Measurements from ENCODE around the gene NDRG3.
"Not testable (repeated sequence)": the region's sequence is repeated elsewhere in the genome, so short reads cannot be mapped to it uniquely, and the experiment has no call there.

The NDRG3 gene

DNA sequence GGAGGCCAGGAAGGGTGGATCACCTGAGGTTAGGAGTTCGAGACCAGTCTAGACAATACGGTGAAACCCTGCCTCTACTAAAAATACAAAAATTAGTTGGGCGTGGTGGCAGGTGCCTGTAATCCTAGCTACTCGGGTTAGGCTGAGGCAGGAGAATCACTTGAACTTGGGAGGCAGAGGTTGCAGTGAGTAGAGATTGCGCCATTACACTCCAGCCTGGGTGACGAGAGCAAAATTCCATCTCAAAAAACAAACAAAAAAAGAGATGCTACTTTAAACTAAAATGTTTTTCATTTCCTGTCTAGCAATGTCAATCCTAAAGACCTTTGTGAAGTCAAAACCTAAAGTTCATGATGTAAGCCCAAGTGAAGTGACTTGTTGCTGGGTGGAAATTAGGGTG, 14.8 kb upstream of the NDRG3 start:
- no peak for DNase-seq (ENCODE audit: low read depth)

DNA sequence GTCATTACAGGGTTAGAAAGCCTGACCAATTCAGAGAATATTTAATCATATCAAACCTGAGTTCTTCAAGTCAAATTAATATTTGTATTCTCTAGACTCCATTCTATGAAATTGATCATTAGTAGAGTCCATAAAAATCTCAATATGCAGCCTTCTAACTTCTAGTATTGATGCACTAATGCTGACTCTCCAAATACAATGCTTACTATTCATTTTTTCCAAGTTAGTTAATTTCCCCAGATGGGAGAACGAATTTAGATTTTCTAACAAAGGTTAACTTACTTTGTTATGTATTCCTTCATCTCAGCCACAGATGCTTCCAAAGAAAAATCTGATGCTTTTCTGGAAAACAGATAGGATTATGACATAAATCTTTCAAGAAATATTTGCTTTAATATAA, 12.4 kb upstream of the NDRG3 start:
- no peak for DNase-seq (ENCODE audit: low read depth)

DNA sequence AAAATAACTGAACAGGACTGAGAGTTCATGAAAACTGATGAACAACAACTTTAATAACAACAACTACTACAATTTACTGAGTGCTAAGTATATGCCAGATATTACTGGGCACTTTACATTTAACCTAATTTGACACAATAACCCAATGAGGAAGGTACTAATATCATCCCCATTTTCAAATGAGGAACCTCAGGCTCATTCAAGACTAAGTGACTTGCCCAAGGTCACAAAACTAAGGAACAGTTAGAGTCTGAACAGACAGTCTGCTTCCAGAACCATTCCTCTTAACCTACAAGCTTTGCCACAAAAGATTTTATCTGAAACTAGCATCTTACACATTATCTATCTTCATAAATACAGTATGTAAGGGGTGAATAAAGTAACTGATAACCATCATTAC, 10.6 kb upstream of the NDRG3 start:
- DNase-seq (ENCODE audit: low read depth): no peak

DNA sequence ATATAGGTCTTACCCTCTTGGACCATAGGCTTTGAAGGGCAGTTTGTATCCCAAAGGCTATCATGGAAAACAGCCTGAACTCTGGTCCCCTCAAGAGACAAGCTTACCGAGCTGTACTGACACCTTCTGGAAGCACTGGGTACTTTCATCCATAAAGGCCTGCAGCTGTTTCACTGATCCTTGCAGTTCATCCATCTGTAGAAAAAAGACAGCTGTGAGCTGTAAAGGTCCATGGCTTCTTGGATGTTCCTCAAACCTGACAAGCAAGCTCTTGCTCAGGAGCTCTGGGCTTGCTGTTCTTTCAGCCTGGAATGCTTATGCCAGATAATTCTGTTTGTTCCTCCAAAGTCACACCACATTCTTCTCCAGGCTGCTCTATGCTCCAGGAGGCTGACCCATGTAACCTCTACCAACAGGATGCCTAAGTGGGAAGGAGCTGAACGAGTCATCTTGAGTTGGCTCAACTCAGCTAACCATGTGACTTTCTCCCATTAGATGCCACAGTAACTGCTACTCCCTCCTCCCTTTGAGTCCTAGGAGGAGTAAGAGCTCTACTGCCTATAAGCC, 8.8 kb upstream of the NDRG3 start:
- no peak for DNase-seq (ENCODE audit: low read depth)

DNA sequence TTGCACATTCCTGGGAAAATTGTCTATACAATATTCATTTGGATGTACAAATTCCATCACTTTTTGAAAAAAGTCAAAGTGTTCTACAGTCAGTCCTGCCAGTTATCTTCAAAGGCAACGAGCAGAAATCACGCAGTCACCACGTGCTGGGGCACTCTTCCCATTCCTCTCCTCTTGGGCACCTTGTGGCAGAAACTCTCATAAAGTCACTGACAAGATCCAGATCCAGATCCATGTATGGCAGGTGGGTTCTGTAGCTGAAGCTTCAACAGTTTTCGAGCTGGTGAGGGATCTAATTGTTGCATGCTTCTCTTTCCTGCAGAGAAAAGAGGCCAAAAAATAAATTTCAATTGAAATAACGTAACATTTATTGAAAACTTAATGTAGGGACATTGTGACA, 6.7 kb upstream of the NDRG3 start:
- no peak for DNase-seq (ENCODE audit: low read depth)

DNA sequence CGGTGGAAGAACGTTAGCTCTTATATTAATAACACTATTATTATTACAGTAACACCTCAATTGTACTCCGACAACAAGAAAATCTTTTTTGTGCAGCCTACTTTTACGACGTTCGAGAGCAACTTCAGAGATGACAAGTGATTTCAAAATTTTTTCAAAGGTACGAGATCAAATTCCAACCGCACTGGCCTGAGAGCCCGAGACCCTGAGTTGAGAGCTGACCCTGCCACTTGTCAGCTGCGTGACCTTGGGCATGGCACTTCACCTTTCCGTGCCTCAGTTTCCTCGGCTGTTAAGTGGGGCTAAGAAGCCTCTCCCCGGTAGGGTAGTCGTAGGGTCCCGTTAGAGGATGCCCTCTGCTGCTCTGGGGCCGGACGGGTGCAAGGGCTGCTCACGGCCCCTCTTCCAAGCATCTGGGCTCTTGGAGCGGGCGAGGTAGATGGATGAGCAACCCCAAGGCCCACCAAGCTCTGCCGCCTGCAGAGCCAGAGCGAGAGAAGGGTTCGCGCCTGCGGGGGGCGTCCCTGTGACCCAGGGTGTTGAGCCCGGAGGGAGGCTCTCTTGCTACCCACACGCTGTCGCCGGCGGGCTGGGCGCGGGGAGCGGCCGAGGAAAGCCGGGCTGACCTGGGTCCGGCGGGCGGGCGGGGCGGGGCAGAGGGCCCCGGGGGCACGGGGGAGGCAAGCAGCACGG, 510 bp downstream of the NDRG3 start:
- peak; percentile 6 for DNase-seq (ENCODE audit: low read depth)

DNA sequence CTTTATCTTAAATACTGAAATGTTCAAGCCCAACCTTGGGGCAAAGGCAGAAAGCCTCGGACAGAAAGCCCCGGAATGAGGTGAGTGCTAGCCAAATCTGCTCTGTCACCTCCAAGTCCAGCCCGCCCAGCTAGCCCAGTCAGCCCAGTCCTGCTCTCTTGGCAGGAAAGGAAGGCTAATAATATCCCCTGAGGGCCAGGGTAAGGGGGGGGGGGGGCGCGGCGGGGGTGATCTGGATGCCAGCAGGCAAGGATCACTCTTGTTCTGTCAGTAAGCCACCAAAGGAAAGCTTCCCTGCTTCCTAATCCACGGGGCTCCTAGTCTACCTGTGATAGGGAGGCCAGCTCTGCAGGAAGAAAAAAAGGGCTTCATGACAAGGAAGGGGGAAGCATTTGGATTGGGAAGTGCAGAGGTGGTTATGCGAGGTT, 1.1 kb downstream of the NDRG3 start:
- DNase-seq (ENCODE audit: low read depth): no peak

DNA sequence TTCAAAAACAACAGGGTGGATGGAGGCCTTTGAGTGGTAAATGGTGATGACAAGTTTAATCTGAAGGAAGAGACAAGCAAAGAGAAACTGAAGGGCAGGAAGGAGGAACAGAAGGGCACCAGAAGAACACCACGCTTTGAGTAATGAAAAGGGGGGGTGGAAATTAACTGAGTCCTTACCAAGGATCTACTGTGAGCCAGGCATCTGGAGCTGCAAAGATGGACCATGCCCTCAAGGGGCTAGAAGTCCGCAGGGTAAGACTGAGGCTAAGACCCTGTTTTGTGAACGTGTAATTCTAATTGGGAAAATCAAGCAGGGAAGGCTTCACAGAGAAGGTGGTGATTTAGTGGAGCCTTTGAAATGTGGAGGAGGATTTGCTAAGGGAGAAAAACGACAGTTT, 1.6 kb downstream of the NDRG3 start:
- DNase-seq (ENCODE audit: low read depth): no peak

DNA sequence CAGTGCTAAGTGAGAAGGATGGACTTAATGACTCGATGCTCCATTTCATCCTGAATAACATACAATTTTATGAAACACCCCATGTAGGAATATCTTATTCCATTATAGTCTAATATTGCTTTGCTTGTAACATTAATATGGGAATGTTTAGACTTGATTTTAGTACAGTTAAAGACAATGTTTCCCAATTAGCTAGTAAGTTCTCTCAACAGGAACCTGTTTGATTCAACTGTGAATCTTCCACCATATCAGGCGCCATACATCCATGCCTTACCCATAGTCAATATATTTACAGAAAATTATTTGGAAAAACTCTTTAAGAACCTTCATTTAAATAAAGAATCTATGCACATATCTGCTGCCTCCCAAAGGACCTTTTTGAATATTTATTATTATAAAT, 3.3 kb downstream of the NDRG3 start:
- DNase-seq (ENCODE audit: low read depth): no peak

DNA sequence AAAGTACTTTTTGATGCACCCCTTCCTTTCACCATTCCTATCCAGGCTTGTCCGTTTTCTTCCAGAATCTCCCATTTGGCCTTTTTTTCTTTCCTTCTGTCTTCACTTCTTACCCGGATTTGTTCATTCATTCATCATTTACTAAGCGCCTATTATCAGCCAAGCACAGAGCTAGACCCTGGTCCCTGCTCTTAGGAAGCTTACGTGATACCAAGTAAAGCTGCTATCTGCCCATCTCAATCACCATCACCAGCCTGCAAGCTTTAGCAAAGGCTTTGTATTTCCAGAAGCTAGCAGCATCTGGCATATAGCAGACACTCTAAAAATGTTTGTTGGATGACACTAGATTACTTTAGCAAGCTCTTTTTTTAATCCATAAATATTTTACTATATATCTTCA, 4.8 kb downstream of the NDRG3 start:
- DNase-seq (ENCODE audit: low read depth): no peak

DNA sequence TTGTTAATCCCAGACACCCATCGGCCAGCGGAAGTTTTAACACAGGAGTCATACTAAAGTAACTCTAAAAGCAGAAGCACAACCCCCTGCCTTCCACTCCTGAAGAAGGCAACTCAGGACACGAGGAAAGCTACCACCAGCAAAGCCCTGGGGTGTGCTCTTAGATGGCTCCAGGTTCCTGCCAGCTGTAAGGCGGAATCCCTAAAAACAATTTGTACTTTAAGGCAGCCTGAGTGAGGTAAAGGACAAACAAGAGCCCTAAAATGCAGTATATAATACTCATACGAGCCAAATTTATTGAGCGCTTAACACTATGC, 8.7 kb downstream of the NDRG3 start:
- DNase-seq (ENCODE audit: low read depth): no peak

DNA sequence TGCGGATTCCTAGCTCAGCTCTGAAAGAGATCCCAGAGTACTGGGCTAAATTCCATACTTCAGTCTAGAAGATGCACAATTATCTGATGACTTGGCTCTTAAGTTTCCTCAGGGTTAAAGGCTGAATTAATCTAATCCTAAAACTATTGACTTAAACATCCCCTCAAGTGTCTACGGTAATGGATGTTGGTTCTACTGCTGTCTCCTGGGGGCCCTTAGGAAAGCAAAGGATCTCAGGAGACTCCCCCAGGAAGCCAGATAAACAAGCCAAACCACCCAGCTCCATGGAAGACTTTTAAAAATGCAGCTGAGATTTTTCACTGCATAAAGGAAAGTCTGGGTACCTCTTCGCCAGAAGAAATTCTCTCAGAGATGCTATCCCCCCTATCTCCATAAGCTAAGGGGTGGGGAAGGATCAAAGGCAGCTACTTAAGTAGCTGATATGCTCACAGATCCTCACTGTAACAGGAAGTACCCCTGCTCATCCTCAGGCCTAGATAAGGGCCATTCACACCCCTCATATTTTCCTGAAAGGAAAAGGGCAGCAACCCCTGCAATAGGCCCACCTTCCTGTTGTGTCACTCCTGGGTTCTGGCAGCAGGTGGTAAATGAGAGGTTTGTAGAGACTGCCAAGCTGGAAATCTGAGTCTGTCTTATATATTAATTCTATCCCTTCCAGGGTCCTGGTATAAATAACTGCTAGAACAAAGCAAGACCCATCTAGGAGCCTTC, 9.3 kb downstream of the NDRG3 start:
- no peak for DNase-seq (ENCODE audit: low read depth)

DNA sequence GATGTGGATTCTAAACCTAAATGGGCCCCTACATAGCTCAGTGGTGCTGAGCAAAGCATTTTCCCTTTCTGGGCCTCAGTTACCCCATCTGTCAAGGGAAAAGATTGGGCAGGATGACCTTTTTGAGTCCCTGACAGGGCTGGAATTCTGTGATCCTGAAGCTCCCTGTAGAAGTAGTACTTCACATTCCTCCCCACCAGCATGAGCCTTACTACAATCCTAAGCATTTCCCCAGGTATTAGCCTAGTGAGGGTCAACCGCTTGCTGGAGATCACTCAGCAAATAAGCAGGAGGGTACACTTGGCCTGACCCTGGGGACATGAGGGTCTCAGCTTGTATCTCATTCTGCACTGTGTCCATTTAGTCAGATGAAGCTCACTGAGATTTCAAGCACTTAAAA, 13.4 kb downstream of the NDRG3 start:
- DNase-seq (ENCODE audit: low read depth): no peak

DNA sequence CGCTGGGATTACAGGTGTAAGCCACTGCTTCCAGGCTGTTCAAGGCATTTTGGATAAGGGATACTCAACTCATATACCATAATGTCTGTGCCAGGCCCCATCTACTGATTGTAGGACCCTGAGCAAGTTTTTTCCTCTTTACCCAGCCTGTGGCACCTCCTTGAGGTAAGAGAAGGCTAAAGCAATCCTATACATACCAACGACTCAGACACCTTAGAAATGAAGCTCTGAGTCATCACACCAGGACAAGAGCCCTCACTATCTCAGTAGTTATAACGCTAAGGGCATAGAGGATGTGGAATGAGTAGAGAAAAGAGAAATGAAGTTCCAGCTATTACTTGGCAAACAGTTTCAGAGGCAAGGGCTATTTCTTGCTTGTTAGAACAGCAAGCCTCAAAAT, 16.9 kb downstream of the NDRG3 start:
- DNase-seq (ENCODE audit: low read depth): no peak

DNA sequence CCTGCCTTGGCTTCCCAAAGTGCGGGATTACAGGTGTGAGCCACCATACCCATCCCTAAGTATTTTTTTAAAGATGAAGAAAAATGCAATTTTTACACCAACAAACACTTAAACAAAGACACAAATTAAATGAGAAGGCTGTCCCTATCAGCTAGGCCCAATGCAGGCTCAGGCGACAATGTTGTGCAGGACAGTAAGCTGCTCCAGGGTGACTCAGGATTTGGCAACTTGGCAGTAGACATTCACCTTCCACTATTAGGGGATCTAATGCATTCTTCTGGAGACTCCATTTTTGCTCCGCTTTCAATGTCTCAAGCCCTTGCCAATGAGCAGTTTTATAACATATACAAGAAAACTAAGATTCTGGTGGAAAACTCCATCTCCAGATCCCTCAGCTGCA, 19.7 kb downstream of the NDRG3 start:
- no peak for DNase-seq (ENCODE audit: low read depth)

DNA sequence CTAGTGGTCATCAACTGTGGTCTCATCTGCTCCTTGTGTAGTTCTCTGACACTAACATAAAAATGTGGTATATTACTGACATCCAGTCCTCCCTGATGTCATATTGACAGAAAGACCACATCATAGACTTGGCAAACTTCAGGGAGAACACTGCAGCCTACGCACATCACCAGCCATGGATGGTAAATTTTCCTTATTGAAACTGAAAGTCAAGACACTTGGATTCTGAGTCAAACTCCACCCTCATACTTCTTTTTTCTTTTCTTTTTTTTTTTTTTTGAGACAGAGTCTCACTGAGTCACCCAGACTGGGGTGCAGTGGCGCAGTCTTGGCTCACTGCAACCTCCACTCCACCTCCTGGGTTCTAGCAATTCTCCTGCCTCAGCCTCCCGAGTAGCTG, 25.4 kb downstream of the NDRG3 start:
- DNase-seq (ENCODE audit: low read depth): no peak

DNA sequence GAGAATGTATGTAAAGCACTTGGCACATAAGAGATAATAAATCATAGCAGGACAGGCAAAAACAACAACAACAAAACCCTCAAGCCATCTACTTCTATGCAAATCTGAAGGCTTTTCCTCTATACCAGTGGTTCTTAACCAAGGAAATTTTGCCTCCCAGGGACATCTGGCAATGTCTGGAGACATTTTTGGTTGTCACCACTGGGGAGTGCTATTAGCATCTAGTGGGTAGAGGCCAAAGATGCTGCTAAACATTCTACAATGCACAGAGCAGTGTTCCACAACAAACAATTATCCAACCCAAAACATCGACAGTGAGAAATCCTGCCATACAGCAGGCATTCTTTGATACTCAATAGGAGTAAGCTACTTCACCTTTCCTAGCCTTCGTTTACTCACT, 28.2 kb downstream of the NDRG3 start:
- no peak for DNase-seq (ENCODE audit: low read depth)

DNA sequence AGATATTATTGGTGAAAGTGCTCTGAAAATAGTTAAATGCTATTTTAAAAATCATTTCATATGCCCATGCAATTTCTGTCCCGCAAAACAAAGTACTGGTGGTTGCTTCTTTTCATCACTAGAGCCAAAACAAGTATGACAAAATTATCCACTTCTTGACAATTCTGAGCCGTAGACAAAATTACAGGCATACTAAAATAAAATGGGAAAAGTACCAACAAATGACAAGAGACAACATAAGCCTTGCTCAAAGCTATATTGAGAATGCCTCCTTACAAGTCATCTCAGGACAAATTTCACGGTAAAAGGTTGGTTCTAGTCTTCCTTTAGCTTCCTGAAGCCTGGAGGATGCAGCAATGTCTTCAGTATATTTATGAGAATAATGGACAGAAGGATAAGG, 28.9 kb downstream of the NDRG3 start:
- DNase-seq (ENCODE audit: low read depth): no peak

DNA sequence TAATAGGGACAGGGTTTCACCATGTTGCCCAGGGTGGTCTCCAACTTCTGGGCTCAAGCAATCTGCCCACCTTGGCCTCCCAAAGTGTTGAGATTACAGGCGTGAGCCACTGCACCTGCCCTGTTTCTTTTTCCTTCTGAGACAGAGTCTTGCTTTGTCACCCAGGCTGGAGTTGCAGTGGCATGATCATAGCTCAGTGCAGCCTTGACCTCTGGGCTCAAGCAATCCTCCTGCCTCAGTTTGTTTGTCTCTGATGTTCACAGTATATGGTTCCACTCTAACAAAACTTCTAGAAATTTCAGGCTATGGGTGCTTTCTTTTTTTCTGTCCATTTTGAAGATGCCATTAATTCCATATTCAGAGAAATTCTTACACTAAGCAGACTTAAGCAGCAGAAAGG, 33.1 kb downstream of the NDRG3 start:
- DNase-seq (ENCODE audit: low read depth): no peak

DNA sequence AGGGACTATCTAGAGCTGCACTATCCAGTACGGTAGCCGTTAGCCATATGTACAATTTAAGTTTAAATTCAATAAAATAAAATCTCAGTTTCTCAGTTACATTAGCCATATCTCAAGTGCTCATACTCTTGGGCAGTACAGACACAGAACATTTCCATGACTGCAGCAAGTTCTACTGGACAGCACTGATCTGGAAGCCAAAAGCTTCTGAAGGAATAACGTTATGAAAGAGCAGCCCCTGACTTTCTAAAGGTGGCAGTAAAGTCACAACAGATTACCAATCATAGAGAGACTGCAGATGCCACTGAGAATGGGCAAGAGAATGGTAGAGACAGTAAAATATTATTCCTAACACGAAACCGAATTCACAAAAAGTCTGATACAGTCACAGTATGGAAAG, 36.8 kb downstream of the NDRG3 start:
- DNase-seq (ENCODE audit: low read depth): no peak

DNA sequence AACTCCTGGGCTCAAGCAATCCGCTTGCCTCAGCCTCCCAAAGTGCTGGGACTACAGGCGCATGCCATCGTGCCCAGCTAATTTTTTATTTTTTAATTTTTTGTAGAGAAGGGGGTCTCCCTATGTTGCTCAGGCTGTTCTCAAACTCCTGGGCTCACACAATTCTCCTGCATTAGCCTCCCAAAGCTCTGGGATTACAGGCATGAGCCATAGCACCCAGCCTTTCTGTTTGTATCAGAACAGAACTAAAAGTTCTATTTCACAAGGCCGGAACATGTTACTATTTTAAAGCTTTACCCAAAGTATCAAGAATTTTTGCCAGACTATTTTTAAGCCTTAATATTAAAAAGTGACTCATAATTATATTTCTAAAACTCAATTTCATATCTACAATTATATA, 42.4 kb downstream of the NDRG3 start:
- DNase-seq (ENCODE audit: low read depth): no peak

DNA sequence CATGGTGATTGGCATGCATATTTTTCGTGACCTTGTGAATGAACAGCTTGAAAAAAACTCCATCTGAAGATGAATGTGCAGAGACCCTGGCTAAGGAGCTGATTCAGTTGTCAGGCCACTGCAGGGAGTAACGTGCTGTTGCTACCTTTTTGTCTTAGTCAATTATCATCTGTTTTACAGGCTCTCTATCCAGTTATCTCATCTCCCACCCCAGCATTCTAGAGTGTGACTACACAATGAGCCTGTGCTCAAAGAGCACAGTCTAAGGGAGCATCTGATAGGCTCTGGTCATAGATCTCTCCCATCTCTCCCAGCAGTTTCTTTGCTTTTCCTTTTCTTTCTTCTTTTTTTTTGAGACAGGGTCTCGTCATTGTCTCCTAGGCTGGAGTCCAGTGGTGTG, 45.5 kb downstream of the NDRG3 start:
- DNase-seq (ENCODE audit: low read depth): no peak

DNA sequence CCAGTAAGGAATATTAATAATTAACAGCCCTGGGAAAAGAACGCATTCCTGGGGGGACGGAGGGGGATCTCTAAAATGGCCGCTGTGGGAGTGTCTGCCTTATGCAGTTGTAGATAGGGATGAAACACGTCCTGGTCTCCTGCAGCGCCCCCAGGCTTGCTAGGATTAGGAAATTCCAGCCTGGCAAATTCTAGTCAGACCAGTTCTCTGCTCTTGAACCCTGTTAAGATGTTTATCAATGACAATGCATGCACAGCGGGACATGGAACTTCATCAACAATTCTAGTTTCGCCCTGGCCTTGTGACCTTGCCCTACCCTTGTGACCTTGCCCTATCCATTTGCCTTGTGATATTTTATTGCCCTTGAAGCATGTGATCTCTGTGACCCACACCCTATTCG, 50.4 kb downstream of the NDRG3 start:
- DNase-seq (ENCODE audit: low read depth): not testable (repeated sequence)

DNA sequence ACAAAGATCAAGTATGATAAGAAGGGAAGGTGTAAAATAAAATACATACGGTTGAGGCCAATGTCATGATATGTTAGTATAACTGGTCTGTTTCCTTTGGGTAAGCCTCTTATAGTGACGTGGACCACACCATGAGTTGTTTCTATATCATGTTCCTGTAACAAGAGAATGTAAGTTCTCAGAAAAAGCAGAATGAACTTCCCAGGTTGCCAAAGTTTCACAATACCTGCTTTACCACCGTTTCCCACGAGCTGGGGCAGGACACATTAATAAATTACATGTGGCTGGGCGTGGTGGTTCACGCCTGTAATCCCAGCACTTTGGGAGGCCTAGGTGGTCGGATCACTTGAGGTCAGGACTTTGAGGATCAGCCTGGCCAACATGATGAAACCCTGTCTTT, 57.3 kb downstream of the NDRG3 start:
- DNase-seq (ENCODE audit: low read depth): no peak

Data from stimulated activated CD8-positive, alpha-beta memory T cell treated with anti-CD3 and anti-CD28 coated beads, Interleukin-15, amount 100 ng/mL, for 24 hours (primary cell).